ENCODE results near the gene VDR. TPM values are rescaled to one million over a fixed set of nuclear protein-coding genes. Genes with fewer than 3 reads are reported as not detected.
A peak's percentile ranks its signal among the peaks of the same experiment; 100 is the strongest.

Gene VDR
- total and polyA plus RNA-seq, 2 donors (not counting 1 experiment from before 2014, with no cell fraction given), result 0.37 to 0.42 TPM

DNA sequence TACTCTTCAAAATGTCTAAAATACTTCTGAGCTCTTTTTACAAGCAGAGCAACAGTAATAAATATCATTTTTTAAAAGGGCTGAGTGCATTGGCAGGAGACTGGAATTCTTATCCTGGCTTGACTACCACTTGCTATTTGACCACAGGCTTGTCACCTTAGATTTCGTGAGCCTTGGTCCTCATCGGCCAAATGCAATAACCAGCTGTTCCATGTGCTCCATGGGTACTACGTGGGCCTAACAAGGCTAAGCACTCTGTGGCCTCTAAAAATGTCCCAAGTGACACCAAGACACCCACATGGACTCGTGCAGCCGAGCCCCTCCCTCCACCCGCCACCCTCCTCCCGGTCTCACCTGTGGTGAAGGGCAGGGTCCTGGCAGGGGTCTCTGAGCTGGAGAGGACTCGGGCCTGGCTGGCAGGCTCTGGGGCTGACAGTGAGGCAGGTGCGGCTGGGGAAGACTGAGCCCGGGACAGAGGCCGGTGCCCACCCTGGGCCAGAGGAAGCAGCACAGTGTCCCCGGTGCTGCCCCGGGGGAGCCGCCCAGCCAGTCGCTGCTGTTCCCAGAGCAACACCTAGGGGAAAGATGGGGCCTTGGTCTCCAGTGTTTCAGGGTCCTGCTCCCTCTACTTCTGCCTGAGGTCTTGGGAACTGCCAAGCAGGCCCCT lies 111.6 kb downstream of the VDR start:
- 97% methylated on average over 15 of the region's 15 CpGs for WGBS (ENCODE audit: insufficient coverage)

DNA sequence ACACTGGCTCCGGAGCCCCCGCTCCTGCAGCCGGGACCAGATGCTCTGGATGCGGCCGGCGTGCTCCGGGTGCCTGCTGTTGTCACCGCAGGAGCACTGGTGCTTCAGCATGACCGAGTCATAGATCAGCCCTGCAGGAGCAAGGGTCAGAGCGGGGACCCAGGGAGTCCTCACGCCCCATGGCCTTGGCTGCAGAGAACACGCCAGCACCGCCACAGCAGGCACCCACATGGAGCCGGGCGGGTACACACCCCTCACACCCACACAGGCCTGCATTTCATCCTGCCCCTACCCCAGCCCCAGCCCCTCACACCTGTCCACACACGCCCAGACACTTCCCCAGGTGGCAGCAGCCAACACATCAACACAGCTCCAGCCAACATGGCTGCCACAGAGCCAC lies 112.9 kb downstream of the VDR start:
- Histone ChIP-seq H3K79me2 (ENCODE audit: control insufficient read depth, insufficient read depth, low read length) (no peaks in the 10 kb centered on the region), H4K20me1 (ENCODE audit: control insufficient read depth, insufficient read depth, low read length, poor library complexity, severe bottlenecking) (peaks cover 17% of the 10 kb centered on the region), H3K4me1 (ENCODE audit: control insufficient read depth in 2 of 2, insufficient read depth in 2 of 2, low read length in 2 of 2) (no peaks in the 10 kb centered on the region), H3K27ac (ENCODE audit: low read length in 2 of 2) (no peak overlapping the region), H3K9ac (ENCODE audit: low read length) (no peak overlapping the region), H2AFZ (ENCODE audit: insufficient read depth, low read depth, low read length, poor library complexity, severe bottlenecking) (no peak overlapping the region), H3K36me3 (replicated peaks in 1 of 2; ENCODE audit: control extremely low read depth in 1 of 2, control insufficient read depth in 1 of 2, extremely low read depth in 1 of 2, insufficient read depth in 2 of 2, low read length in 1 of 2) (peaks cover under 1 to 94% of the 10 kb centered on the region in 2 experiments), H3K9me3 (ENCODE audit: control extremely low read depth in 1 of 3, control insufficient read depth in 2 of 3, insufficient read depth in 1 of 3, low read length in 2 of 3) (no peaks in the 10 kb centered on the region), H3K27me3 (replicated peaks in 1 of 4; ENCODE audit: control extremely low read depth in 1 of 4, control insufficient read depth in 3 of 4, insufficient read depth in 4 of 4, low read length in 3 of 4) (no peaks in the 10 kb centered on the region), H3K4me3 (ENCODE audit: control extremely low read depth in 1 of 5, extremely low read depth in 1 of 5, insufficient read depth in 1 of 5, low read depth in 2 of 5, low read length in 4 of 5) (no peak overlapping the region), H3K4me2 (replicated peaks; ENCODE audit: low read depth, low read length, poor library complexity, severe bottlenecking) (no peak overlapping the region)
- CTCF ChIA-PET, result interaction anchor here (1.0 to 38.8 kb wide), 5 partner anchors 13 to 49 kb away, joined by 3 to 1203 read pairs (median 8); no protein-coding TSS in a partner anchor
- 95% methylated on average over 16 of the region's 16 CpGs for WGBS (ENCODE audit: insufficient coverage)
- no peak for TF ChIP-seq EZH2 (IDR thresholded peaks at IDR 0.05; ENCODE audit: borderline replicate concordance, insufficient read depth, low read depth, low read length, poor library complexity, severe bottlenecking)
- TF ChIP-seq, protein P1, sequence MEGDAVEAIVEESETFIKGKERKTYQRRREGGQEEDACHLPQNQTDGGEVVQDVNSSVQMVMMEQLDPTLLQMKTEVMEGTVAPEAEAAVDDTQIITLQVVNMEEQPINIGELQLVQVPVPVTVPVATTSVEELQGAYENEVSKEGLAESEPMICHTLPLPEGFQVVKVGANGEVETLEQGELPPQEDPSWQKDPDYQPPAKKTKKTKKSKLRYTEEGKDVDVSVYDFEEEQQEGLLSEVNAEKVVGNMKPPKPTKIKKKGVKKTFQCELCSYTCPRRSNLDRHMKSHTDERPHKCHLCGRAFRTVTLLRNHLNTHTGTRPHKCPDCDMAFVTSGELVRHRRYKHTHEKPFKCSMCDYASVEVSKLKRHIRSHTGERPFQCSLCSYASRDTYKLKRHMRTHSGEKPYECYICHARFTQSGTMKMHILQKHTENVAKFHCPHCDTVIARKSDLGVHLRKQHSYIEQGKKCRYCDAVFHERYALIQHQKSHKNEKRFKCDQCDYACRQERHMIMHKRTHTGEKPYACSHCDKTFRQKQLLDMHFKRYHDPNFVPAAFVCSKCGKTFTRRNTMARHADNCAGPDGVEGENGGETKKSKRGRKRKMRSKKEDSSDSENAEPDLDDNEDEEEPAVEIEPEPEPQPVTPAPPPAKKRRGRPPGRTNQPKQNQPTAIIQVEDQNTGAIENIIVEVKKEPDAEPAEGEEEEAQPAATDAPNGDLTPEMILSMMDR (IDR thresholded peaks at IDR 0.05), result no peak
- intact Hi-C loops (cut with micrococcal nuclease), result no loop called here
- no peak overlapping the region for H3K4me3 Mint-ChIP-seq
- no peaks in the 10 kb centered on the region for H3K9me3 Mint-ChIP-seq (ENCODE audit: insufficient read depth)
- no peak for DNase-seq
- H3K27ac Mint-ChIP-seq, result no peak overlapping the region
- H3K4me1 Mint-ChIP-seq, result no peaks in the 10 kb centered on the region
- POLR2A ChIA-PET, result no interaction called here
- ATAC-seq (ENCODE audit: low read depth), result no peak
- H3K27me3 Mint-ChIP-seq, result no peaks in the 10 kb centered on the region

More for the DNA sequence above, 111.6 kb downstream of the VDR start:
- Histone ChIP-seq H3K79me2 (ENCODE audit: control insufficient read depth, insufficient read depth, low read length) (peaks cover 8% of the 10 kb centered on the region), H3K9ac (ENCODE audit: low read length) (no peak overlapping the region), H3K9me3 (ENCODE audit: control extremely low read depth in 1 of 3, control insufficient read depth in 2 of 3, insufficient read depth in 1 of 3, low read length in 2 of 3) (no peaks in the 10 kb centered on the region), H3K4me1 (ENCODE audit: control insufficient read depth in 2 of 2, insufficient read depth in 2 of 2, low read length in 2 of 2) (peaks cover 0 to 3% of the 10 kb centered on the region in 2 donors), H3K4me2 (replicated peaks; ENCODE audit: low read depth, low read length, poor library complexity, severe bottlenecking) (no peak overlapping the region), H4K20me1 (ENCODE audit: control insufficient read depth, insufficient read depth, low read length, poor library complexity, severe bottlenecking) (peaks cover 27% of the 10 kb centered on the region), H3K36me3 (replicated peaks in 1 of 2; ENCODE audit: control extremely low read depth in 1 of 2, control insufficient read depth in 1 of 2, extremely low read depth in 1 of 2, insufficient read depth in 2 of 2, low read length in 1 of 2) (peaks cover 0 to 90% of the 10 kb centered on the region in 2 experiments), H3K27me3 (replicated peaks in 1 of 4; ENCODE audit: control extremely low read depth in 1 of 4, control insufficient read depth in 3 of 4, insufficient read depth in 4 of 4, low read length in 3 of 4) (no peaks in the 10 kb centered on the region), H2AFZ (ENCODE audit: insufficient read depth, low read depth, low read length, poor library complexity, severe bottlenecking) (no peak overlapping the region), H3K4me3 (ENCODE audit: control extremely low read depth in 1 of 5, extremely low read depth in 1 of 5, insufficient read depth in 1 of 5, low read depth in 2 of 5, low read length in 4 of 5) (no peak overlapping the region), H3K27ac (ENCODE audit: low read length in 2 of 2) (peak overlapping the region in 1 of 2 donors; percentile 5)
- intact Hi-C loops (cut with micrococcal nuclease), result no loop called here
- ATAC-seq (ENCODE audit: low read depth) (no peak), DNase-seq (no peak)
- no peak for TF ChIP-seq EZH2 (IDR thresholded peaks at IDR 0.05; ENCODE audit: borderline replicate concordance, insufficient read depth, low read depth, low read length, poor library complexity, severe bottlenecking)
- TF ChIP-seq, protein P1 (IDR thresholded peaks at IDR 0.05), result no peak
- POLR2A ChIA-PET, result no interaction called here
- peaks cover 2% of the 10 kb centered on the region for H3K4me1 Mint-ChIP-seq
- CTCF ChIA-PET, result interaction anchor here (1.0 to 38.8 kb wide), 4 partner anchors 14 to 50 kb away, joined by 3 to 1203 read pairs (median 6); no protein-coding TSS in a partner anchor
- no peaks in the 10 kb centered on the region for H3K9me3 Mint-ChIP-seq (ENCODE audit: insufficient read depth)
- H3K27ac Mint-ChIP-seq, result no peak overlapping the region
- no peaks in the 10 kb centered on the region for H3K27me3 Mint-ChIP-seq
- H3K4me3 Mint-ChIP-seq, result no peak overlapping the region
